Ascending aorta (tissue), 2 donors: ENCODE data around the gene ADARB1. TPM values are rescaled to one million over a fixed set of nuclear protein-coding genes. Genes with fewer than 3 reads are reported as not detected.

ENCODE experiments used
- DNase-seq, 2 donors: peaks; one replicate each; pipeline ENCODE4 v3.0.0-alpha.2; 2019; ENCODE audit warnings: low spot score in 2 of 2
- H3K27ac ChIP-seq, 2 donors: fragments of 200-600 bp; sonication (generic); one replicate each; pipeline ENCODE4 v1.5.1; 2016 to 2017; ENCODE audit warnings: mild to moderate bottlenecking in 1 of 2
- H3K27me3 ChIP-seq: fragments of 200-600 bp; sonication (generic); one replicate; pipeline ENCODE4 v1.5.1; 2017
- H3K36me3 ChIP-seq, 2 donors: fragments of 200-600 bp; sonication (generic); one replicate each; pipeline ENCODE4 v1.5.1; 2016
- H3K4me1 ChIP-seq, 2 donors: fragments of 200-600 bp; sonication (generic); one replicate each; pipeline ENCODE4 v1.5.1; 2016 to 2017; ENCODE audit warnings: mild to moderate bottlenecking in 1 of 2
- H3K4me3 ChIP-seq, 2 donors: fragments of 200-600 bp; sonication (generic); one replicate each; pipeline ENCODE4 v1.5.1; 2016 to 2017; ENCODE audit warnings: mild to moderate bottlenecking in 1 of 2
- H3K9me3 ChIP-seq, 2 donors: fragments of 200-600 bp; sonication (generic); one replicate each; pipeline ENCODE4 v1.5.1; 2016
- intact Hi-C: fragments of 100-400 bp; cut with DNase I; formaldehyde crosslinking; loops from one replicate; pipeline ENCODE4 v1.15.1; 2023
- total RNA-seq: library from RNA; depleted of rRNA; stranded (reverse); fragments of >200 nt; gene quantifications from one replicate; pipeline ENCODE4 v1.1.0, GENCODE V29; 2016
- TF ChIP-seq, protein P1 (sequence below), 3 experiments: fragments of 200-600 bp in 2 of 3; fragments of 450-650 bp in 1 of 3; sonication (generic) in 2 of 3; IDR thresholded peaks; one replicate each; pipeline ENCODE4 v1.5.1; 2016 to 2019; ENCODE audit warnings: antibody characterized with exemption in 3 of 3, mild to moderate bottlenecking in 1 of 3, moderate library complexity in 1 of 3

Gene ADARB1
- total RNA-seq, 1 donor from 2014 or later: 82.9 TPM

DNA sequence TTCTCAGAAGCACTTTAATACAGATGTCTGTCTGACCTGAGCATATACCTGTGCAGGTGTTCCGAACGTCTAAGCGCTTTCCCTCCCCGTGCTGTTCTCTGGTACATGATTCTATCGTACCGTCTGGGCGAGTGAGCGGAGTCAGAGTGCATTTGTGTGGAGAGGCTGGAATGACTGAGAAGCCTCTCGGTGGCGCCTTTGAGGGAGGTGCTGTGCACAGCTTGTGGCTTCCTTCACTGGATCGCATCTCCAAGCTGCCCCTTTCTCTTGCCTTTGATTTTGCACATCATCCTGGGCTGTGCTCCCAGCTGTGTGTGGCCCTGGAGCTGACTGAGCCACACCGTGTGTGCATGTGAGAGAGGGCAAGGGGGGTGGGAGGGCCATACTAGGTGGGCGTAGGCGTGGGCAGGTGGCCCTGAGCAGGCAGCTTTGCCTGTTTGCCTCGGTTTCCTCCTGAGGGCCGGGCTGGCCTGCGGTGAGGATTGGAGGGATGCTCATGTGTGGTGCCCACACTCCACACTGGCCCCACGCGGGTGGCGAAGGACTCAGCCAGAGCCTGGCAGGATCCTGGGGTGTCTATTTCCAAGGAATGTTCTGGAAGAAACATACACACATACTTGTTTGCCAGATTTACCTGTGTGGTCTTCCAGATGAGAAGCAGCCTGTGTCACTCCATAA lies 105.3 kb downstream of the ADARB1 start:
- Histone ChIP-seq H3K27me3 (no peaks in the 10 kb centered on the region), H3K4me3 (no peak overlapping the region), H3K9me3 (no peaks in the 10 kb centered on the region), H3K36me3 (peaks cover 63 to 90% of the 10 kb centered on the region in 2 donors), H3K4me1 (no peaks in the 10 kb centered on the region), H3K27ac (no peak overlapping the region)
- no peak for DNase-seq
- TF ChIP-seq, protein P1, sequence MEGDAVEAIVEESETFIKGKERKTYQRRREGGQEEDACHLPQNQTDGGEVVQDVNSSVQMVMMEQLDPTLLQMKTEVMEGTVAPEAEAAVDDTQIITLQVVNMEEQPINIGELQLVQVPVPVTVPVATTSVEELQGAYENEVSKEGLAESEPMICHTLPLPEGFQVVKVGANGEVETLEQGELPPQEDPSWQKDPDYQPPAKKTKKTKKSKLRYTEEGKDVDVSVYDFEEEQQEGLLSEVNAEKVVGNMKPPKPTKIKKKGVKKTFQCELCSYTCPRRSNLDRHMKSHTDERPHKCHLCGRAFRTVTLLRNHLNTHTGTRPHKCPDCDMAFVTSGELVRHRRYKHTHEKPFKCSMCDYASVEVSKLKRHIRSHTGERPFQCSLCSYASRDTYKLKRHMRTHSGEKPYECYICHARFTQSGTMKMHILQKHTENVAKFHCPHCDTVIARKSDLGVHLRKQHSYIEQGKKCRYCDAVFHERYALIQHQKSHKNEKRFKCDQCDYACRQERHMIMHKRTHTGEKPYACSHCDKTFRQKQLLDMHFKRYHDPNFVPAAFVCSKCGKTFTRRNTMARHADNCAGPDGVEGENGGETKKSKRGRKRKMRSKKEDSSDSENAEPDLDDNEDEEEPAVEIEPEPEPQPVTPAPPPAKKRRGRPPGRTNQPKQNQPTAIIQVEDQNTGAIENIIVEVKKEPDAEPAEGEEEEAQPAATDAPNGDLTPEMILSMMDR (IDR thresholded peaks at IDR 0.05): no peak
- intact Hi-C loops: no loop called here

DNA sequence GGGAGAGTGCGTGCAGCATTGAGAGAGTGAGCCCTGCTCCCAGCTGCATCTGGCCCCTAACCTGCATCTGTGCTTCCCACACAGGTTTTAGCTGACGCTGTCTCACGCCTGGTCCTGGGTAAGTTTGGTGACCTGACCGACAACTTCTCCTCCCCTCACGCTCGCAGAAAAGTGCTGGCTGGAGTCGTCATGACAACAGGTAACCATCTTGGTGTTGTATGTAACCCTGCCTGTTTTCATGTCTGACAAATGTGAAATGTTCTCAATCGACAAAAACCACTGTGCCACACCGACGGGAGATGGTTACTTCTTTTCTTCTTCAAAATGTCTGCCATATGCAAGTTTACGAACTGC lies 105.8 kb downstream of the ADARB1 start:
- DNase-seq: no peak
- intact Hi-C loops: no loop called here
- TF ChIP-seq, protein P1 (IDR thresholded peaks at IDR 0.05): no peak
- Histone ChIP-seq H3K27me3 (no peaks in the 10 kb centered on the region), H3K9me3 (no peaks in the 10 kb centered on the region), H3K4me3 (no peak overlapping the region), H3K36me3 (peaks cover 68 to 96% of the 10 kb centered on the region in 2 donors), H3K27ac (no peak overlapping the region), H3K4me1 (no peaks in the 10 kb centered on the region)

DNA sequence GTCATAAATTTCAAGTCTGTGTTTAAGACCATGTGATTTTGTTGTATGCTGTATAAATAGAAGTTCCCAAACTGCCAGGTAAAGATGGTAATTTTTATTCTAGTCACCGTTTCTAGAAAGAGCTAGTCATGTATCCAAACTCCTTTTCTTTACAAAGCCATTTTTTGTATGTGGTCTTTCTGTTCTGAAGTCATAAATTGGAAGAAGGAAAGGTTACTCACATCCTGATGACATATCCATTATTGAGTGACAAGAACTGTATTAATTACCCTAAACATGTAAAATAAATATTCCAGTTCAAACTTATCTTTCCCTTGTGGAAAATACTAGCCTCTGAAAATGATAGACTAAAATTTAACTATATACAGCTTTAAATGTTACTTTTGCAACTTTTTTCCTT lies 108.6 kb downstream of the ADARB1 start:
- H3K27ac ChIP-seq: no peak overlapping the region
- H3K36me3 ChIP-seq: peaks cover 78 to 97% of the 10 kb centered on the region in 2 donors
- intact Hi-C loops: no loop called here
- no peak for DNase-seq
- no peaks in the 10 kb centered on the region for H3K4me1 ChIP-seq
- TF ChIP-seq, protein P1 (IDR thresholded peaks at IDR 0.05): no peak
- peaks cover 4 to 16% of the 10 kb centered on the region in 2 donors for H3K9me3 ChIP-seq
- no peak overlapping the region for H3K4me3 ChIP-seq
- no peaks in the 10 kb centered on the region for H3K27me3 ChIP-seq

DNA sequence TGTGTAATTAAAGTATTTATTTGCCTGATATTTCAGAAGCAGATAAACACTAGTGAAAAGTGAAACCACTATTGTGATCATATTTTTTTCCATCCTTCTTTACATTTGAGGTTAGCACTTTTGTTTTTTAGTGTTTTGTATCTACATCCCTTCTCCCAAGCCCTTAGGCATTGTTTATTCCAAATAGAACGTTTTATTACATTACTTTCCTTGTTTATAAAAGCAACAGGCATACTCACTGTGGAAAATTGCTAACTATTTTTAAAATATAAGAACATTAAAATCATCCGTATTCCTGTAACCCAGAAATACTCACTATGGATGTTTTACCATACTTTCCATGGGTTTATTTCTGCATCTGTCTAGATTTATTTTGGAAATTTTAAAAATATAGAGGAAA lies 109.5 kb downstream of the ADARB1 start:
- DNase-seq: no peak
- Histone ChIP-seq H3K36me3 (peaks cover 81 to 97% of the 10 kb centered on the region in 2 donors), H3K4me3 (no peak overlapping the region), H3K4me1 (no peaks in the 10 kb centered on the region), H3K27ac (no peak overlapping the region), H3K27me3 (no peaks in the 10 kb centered on the region), H3K9me3 (peaks cover 13 to 25% of the 10 kb centered on the region in 2 donors)
- TF ChIP-seq, protein P1 (IDR thresholded peaks at IDR 0.05): no peak
- intact Hi-C loops: no loop called here

DNA sequence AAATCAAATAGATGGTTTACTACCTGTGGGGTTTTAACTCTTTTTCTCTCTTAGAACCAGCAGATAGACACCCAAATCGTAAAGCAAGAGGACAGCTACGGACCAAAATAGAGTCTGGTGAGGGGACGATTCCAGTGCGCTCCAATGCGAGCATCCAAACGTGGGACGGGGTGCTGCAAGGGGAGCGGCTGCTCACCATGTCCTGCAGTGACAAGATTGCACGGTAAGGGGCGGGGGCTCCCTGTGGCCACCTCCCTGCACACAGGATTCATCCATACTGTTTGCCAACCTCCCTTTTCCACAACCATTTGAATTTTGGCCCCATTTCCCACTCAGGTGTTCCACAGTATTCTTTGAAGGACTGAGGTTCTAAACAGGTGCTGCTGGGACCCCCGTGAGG lies 110.5 kb downstream of the ADARB1 start:
- Histone ChIP-seq H3K4me1 (no peaks in the 10 kb centered on the region), H3K36me3 (peaks cover 89 to 97% of the 10 kb centered on the region in 2 donors), H3K27me3 (no peaks in the 10 kb centered on the region), H3K9me3 (peaks cover 13 to 35% of the 10 kb centered on the region in 2 donors), H3K27ac (no peak overlapping the region), H3K4me3 (no peak overlapping the region)
- TF ChIP-seq, protein P1 (IDR thresholded peaks at IDR 0.05): no peak
- no peak for DNase-seq
- intact Hi-C loops: no loop called here
